GM21619 (cell line): ENCODE measurements around the gene CROCC2.

Source experiments
- ATAC-seq: cut with Tn5 transposase; IDR thresholded peaks from one replicate; pipeline ENCODE4 v1.9.1; 2021; ENCODE audit not compliant: unreplicated experiment

CROCC2 gene

DNA sequence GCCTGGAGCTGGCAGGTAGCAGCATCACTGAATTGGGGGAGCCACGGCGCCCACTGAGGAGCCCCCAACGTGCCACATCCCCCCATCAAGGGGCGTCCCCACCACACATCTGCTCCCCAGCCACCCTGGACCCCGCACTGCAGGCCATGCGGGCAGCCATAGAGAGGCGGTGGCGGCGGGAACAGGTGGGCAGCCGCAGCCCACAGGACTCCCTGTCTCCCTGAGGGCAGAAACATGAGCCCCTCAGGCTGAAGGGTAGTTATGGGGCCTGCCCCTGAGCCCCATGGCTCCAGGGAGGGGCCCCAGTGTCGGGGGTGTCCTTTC, 26.6 kb downstream of the CROCC2 start:
- no peak for ATAC-seq

DNA sequence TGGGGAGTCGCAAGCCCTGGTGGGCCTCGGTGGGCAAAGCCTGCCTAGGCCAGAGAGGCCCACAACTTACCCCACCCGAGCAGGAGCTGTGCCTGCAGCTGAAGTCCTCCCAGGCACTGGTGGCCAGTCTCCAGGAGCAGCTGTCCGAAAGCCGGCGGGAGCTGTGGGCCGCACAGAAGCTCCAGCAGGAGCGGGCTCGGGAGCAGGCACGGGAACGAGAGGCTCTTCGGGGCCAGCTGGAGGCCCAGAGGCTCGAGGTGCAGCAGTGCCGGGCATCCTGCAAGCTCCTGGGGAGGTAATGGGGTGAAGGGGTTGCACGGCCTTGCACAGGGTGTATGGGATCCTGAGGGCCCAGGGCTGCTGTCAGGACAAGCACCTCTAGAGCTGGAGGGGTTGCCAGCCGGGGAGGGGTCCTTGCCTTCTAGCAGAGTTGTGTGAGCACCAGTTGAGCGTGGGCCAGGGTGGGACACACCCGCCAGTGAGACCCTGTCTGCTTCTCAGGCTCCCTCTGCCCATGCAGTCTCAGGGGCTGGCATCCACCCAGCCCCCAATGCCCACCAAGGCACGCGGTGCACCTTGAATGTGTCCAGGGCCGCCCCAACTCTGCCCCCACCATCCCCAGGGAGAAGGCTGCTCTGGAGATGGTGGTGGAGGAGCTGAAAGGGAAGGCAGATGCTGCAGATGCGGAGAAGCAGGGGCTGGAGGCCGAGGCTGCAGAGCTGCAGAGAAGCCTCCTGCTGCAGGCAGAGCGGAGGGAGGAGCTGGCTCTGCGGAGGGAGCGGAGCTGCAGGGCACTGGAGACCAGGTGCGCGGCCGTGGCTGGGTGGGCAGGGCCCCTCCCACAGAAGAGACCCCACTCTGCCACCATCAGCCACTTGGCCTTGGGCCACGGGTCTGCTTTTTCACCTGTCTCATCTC, 27.2 kb downstream of the CROCC2 start:
- ATAC-seq: no peak

DNA sequence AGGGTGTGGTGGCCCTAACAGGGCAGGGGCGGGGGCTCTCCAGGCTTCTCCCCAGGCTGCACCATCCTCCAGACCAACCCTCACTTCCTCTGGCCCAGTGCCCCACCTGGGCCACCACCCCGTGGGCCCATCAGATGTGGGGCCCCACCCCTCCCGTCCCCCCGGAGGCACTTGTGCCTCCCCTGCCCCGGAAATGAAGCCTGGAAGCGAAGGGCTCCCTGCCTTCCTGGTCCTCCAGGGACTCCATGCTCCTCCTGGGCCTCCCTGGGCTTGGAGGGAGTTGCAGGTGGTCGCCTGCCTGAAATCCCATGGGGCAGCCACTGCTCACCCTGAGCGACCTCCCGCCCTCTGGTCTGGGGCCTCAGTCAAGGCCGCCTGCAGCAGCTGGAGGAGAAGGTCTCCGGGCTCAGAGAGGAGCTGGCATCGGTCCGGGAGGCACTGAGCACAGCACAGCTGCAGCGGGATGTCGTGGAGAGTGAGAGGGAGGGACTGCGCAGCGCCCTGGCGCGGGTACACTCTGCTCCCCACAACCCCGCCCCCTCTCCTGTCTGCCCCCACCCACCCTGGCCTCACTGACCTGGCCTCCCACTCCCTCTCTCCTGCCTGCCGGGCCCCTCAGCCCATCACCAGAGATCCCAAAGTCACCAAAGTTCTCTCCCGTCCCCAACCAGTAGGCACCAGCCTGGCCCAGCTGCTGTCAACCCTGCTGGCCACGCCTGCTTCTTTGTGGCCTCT, 28.0 kb downstream of the CROCC2 start:
- ATAC-seq: no peak

DNA sequence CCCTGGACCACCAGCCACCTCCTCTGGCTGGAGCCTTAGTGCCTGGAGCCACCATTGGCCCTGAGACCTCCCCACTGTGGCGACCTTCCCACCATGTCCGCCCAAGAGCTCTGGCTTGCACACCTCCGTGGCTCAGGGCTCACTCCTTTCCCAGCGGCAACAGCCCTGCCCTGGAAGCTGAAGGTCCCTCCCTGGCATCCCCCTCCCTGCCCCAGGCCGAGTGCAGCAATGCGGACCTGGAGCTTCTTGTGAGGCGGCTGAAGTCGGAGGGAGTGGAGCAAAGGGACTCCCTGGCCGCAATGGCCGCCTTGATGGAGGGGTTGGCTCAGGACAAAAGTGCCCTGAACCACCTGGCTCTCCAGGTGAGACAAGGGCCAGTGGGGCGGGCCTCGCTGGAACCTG, 28.6 kb downstream of the CROCC2 start:
- ATAC-seq: no peak

DNA sequence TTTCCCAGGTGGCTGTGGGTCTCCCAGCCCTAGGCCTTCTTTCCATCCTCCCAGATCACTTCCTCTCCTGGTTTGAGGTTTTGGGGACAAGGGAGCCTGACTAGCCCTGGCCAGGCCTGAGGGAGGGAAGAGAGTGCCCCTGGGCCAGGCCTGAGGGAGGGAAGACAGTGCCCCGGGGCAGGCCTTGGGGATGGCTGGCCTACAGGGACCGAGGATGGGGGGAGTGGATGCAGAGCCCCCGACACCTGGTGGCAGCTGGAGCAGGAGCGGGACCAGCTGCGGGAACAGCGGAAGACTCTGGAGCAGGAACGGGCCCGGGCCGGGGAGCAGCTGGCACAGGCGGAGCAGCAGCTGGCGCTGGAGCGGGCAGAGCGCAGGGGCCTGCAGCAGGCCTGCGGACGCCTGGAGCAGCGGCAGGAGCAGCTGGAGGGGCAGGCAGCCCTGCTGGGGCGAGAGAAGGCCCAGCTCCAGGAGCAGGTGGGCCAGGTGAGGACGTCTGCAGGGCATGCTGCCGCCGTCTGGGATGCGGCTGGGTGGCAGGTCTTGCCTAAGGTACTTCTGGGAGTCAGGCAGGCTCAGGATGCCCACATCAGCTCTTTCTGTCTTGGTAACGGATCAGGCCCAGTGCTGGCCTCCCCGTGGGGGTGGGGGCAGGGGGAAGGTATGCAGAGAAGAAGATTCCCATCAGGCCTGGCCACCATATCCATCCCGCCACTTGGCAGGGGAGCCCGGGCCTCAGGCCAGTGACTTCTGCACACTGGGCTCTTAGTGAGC, 29.2 kb downstream of the CROCC2 start:
- no peak for ATAC-seq

DNA sequence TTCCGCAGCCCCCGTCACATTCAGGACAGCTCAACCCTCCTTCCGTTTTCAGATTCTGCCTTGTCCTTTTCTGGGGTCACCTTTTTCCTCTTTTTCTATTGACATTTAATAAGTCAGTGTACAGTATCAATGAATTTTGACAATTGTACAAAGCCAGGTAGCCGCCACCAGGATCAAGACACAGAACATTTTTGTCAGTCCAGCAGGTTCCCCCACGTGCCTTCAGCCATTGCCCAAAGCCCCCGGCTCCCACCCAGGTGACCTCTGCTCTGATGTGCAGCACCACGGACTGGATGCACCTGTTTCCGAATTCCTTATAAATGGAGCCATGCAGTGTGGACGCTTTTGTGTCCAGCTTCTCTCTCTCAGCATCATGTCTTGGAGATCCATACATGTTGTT, 30.0 kb downstream of the CROCC2 start:
- ATAC-seq: no peak

DNA sequence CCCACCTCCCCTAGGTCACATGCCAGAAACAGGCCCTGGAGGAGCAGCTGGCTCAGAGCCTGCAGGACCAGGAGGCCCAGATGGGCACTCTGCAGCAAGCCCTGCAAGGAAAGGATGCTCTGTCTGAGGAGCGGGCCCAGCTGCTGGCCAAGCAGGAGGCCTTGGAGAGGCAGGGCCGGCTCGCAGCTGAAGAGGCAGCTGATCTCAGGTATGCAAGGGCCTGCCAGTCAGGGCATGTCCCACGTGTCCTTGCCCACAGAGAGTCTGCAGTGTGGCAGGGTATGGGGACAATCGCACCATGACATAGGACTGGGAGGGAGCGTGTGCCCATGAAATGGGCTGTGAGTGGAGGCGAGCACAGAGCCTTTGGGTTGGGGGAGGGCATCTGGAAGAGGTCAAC, 39.9 kb downstream of the CROCC2 start:
- no peak for ATAC-seq

DNA sequence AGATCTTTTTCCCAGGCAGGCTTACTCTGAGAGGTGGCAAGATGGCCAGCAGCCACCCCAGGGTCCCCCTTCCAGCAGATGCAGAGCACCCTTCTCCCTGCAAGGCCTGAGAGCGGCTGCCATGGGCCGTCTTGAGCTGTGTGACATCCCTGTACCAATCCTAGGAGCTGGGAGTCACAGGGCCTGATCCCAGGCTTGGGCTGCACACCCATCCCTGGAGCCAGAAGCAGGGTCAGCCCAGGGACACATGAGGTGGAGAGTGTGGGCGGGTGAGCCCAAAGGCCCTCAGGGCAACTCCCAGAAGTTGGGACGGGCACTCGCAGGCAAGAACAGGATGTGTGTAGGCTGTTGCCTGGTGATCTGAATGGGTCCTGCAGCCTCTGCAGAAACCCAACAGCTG, 40.5 kb downstream of the CROCC2 start:
- ATAC-seq: no peak

DNA sequence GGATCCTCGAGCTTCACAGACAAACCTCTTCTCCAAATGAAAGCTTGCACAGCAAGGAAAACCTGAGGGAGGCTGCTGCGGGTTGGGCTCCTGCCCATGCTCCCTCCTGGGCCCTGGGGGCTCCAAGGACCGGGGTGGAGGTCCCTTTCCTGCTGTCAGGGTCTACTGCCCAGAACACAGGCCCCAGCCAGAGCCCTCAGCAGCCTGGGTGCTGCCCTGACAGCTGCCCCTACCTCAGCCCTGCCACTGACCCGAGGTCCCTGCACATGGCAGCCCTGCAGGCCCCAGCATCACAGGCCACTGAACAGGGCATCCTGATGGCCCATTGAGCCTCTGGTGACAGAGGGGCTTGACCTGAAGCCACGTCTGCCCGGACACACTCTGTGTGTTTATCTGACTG, 41.0 kb downstream of the CROCC2 start:
- ATAC-seq: no peak

DNA sequence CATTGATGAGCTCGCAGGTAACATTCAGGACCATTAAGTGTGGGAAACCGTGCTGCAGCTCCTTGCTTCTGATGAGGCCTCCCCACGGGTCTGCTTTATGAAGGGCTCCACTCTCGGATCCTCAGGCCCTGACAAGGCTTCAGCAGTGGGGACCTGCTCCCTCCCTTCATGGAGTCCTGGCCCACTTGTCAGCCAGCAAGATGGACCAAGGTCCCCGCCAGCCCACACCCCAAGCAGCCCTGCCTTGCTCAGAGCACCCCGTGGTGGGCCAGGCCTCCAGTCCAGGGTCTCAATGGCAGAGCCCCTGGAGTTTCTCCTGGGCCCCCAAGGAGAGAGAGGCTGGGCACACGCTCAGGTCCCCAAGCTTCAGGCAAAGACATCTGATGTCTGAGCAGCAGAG, 41.5 kb downstream of the CROCC2 start:
- no peak for ATAC-seq

DNA sequence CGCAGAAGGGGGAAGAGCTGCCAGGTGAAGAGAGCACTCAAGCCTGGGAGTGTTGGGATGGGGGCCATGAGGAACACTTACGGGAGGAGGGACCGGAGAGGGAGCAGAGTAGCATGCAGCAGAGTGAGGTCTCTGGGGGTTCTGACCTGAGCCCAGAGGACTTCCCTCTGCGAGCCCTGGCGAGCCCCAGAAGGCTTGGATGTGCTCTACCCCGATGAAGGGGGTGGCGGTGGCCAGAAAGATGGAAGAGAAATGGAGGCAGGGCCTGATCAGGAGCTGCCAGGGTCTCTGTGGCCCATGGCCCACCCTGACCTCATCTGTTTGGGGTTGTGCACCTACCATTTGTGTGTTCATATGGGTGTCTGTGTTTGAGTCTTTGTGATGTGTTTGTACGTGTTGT, 42.0 kb downstream of the CROCC2 start:
- ATAC-seq: no peak

DNA sequence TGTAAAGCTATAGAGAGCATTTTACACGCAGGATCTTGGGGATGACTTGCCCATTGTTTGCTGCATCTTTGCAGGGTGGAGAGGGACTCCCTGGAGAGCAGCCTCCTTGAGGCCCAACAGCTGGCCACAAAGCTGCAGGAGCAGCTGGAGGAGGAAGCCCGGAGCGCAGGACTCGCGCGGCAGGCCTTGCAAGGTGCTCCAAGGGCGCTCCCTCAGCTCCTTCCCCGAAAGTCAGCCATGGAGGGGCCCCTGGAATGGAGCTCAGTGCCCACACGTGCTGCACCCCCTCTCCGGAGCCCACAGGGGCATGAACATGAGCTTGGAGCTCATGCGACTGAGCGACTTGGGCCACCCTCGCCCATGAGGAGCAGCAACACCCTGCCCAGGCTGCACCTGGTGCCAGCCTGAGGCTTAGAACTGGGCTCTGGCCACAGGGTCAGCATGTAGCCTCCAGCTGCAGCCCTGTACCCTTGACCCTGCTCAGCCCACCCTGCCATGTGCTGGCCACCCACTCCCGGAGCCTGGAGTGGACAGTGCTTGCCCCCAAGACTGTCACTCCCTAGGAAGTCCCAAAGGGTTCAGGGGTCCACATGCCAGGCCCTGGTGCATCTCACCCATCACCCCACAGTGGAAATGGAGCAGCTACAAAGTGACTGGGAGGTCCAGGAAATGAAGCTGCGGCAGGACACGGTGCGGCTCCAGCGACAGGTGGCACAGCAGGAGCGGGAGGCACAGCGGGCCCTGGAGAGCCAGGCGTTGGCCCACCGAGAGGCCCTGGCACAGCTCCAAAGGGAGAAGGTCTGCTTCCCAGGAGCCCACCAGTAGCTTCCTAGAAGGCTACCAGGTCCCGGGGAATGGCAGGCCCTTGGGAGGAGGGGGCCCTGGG, 43.0 kb downstream of the CROCC2 start:
- no peak for ATAC-seq

DNA sequence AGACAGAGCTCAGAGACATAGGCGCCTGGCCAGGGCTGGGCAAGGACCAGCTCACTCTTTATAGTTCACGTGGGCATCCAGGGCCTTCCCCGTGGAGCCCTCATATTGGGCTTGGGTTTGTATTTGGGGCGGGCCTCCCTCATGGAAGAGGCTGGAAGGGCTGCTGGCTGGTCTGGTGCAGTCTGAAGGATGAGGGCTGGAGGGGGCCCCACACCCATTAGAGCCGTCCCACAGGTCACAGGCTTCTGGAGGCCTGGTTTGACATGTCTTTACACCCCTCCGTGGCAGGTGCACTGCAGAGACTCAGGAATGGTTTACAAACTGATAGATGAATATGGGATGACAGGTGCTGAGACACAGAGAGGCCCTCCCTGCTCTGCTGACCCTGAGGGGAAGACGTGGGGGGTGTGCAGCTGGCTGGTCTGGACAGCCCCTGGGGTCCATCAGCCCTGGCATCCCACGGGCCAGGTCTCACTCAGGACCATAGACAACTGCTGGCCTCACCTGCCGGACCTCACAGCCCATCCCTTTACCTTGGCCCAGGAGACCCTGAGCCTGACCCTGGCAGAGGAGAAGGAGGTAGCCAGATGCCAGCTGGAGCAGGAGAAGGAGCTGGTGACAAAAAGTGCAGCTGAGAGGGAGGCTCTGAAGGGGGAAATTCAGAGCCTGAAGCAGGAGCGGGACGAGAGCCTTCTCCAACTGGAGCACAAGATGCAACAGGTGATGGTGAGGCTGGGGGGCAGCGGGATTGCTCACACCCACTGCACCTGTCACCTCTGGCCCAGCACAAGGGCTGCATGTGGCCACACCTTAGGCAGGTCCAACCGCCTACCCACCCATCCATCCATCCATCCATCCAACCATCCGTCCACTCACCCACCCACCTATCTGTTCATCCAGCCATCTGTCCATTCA, 43.9 kb downstream of the CROCC2 start:
- no peak for ATAC-seq

DNA sequence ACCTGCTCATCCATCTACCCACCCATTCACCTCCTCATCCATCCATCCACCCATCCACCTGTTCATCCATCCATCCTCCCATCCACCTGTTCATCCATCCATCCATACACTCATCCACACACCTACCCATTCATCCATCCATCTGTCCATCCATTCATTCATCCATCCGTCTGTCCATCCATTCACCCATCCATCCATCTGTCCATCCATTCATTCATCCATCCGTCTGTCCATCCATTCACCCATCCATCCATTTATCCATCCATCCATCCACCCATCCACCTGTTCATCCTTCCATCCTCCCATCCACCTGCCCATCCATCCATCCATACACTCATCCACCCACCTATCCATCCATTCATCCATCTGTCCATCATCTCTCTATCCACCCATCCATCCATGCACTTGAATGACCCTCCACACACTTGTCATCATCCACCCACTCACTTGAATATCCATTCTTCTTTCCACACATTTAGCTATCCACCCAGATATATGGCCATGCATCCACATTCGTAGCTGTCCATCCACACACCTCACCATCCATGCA, 45.0 kb downstream of the CROCC2 start:
- no peak for ATAC-seq

DNA sequence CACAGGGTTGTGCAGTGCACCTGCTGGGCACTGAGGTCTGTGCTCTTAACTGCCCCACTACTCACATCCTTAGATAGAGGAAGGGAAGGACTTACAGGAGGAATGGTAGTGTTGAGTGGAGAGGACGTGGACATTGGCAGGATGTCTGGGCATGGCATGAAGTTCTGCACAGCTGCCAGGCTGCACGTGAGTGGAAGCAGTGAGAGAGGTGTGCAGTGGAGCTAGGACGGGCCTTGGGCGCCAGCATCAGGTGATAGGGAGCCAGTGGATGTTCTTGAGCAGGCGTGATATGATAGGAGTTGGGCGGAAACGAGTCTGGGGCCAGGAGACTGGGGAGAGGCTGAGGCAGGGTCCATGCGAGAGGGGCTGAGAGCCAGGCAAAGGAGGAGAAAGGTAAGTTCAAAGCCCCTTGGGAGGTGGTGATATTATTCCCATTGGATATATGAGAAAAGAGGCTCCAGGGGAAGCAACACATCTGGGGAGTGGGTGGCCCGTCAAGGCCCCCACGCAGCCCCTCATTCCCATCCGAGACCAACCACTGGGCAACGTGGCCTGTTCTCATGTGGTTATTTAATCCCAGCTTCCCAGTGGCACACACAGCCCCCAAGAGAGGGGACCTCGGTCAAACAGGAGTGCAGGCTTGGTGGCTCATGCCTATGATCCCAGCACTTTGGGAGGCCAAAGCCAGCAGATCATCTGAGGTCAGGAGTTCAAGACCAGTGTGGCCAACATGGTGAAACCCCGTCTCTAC, 46.5 kb downstream of the CROCC2 start:
- ATAC-seq: no peak

DNA sequence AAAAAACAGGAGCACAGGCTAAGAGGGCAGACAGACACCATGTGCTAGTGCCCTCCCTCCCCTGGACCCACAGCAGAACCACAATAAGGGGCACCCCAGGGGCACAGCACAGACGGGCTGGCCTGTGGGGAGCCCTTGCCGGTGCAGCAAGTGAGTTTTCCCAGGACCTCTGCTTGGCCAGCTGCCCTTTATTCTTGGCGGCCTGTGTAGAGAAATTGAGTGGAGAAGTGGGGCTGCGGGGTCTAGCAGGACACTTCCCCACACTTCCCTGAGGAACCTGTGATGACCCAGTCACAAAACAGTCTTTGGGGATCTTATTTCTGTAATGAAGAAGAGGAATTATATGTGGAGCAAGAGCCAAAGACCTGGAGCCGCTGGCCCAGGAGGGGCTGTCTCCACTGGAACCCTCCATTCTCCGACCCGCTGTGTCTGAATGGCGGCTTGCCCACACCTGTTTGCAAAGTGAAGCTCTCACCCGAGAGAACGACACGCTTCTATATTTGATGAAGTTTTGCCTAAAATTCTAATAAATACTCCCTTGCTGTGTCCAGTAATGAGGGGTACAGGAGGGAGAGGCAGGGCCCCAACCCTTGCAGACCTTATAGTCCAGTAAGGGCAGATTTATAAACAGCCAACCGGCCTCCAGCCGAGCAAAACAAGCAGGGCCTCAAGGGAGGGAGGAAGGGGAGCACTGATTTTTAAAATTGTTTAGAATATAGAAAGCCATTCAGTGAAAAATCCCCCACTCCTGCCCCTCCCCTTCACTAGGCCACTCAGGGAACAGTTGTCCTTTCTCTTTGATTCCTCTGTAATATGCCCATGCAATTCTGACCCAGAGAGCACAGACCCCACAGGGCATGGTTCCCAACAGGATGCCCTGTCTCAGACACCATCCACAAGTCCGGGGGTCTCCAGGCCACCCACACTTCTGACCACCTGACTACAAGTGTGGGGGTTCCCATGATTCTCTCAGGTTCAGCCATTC, 47.6 kb downstream of the CROCC2 start:
- ATAC-seq: no peak

DNA sequence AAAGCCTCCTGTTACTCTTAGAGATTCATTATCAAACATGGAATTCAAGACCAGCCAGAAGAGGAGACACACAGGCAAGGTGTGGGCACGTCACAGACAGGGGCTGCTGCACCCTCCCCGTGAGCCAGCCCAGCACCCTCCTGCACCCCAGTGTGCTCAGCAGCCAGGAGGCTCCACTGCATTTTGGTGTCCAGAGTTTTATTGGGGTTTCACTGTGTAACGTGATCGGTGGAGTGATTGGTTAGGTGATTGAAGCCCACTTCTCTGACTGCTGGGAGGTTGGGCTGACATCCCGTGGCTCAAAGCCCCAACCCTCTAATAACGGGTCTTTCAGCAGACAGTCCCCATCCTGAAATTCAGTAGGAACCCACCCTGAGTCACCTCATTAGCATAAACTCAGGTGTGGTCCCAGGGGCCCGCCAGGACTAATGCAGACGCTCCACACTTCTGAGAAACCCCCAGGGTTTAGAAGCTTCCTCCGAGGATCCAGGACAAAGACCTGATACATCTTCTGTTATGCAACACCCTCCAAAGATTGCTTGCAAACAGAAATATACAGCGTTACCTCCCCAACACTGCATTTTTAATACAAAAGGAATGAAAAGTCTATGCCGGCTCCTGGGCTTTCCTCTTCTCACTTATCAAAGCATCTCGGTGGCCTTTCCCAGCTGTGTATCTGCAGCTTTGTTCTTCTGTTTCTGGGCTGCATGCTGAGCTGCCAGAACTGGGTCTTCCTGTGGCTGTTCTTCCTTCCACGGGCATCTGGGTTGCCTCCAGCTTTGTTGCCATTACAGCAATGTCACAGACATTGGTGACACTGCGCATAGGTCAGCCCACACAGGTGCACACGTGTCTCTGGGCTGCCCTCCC, 48.5 kb downstream of the CROCC2 start:
- ATAC-seq: no peak
